HCT116 (cell line): ENCODE measurements around the gene TIMM13. TPM values are rescaled to one million over a fixed set of nuclear protein-coding genes. Genes with fewer than 3 reads are reported as not detected.

Experiments used
- microRNA-seq: library from miRNA; unstranded; fragments of <30 nt; microRNA quantifications from one replicate; pipeline ENCODE4, GENCODE V29; 2016; ENCODE audit warnings: borderline number of aligned reads
- total RNA-seq: library from RNA; stranded (reverse); gene quantifications from one replicate; pipeline ENCODE4 v1.2.1, GENCODE V29; 2021; ENCODE audit not compliant: unreplicated experiment

Gene TIMM13
- total RNA-seq, 1 experiment from 2014 or later, result 151 TPM

Small RNA genes within 50 kb of the gene (microRNA-seq; reads per million reads assigned to microRNA genes)
- gene MIR7108, result 2.0 reads per million

Other genes with a start within 250 kb of the TIMM13 start
- gene PLEKHJ1, start 191.3 kb downstream of the TIMM13 start, total RNA-seq, result 88.2 TPM
- gene SF3A2, start 190.8 kb downstream of the TIMM13 start, total RNA-seq, result 166 TPM
- 42.8 TPM for gene AMH, start 178.3 kb downstream of the TIMM13 start, total RNA-seq
- 0.30 TPM for gene JSRP1, start 171.2 kb downstream of the TIMM13 start, total RNA-seq
- gene PEAK3, start 145.4 kb downstream of the TIMM13 start, total RNA-seq, result not detected
- not detected for gene LINGO3, start 119.4 kb downstream of the TIMM13 start, total RNA-seq
- gene LSM7, start 99.0 kb downstream of the TIMM13 start, total RNA-seq, result 190 TPM
- 83.1 TPM for gene SPPL2B, start 98.9 kb downstream of the TIMM13 start, total RNA-seq
- gene TMPRSS9, start 67.3 kb downstream of the TIMM13 start, total RNA-seq, result not detected
- gene LMNB2, start 29.4 kb upstream of the TIMM13 start, total RNA-seq, result 228 TPM
- gene GADD45B, start 48.5 kb upstream of the TIMM13 start, total RNA-seq, result 37.9 TPM